Measurements from ENCODE around the gene GALNT10.

Gene GALNT10

DNA sequence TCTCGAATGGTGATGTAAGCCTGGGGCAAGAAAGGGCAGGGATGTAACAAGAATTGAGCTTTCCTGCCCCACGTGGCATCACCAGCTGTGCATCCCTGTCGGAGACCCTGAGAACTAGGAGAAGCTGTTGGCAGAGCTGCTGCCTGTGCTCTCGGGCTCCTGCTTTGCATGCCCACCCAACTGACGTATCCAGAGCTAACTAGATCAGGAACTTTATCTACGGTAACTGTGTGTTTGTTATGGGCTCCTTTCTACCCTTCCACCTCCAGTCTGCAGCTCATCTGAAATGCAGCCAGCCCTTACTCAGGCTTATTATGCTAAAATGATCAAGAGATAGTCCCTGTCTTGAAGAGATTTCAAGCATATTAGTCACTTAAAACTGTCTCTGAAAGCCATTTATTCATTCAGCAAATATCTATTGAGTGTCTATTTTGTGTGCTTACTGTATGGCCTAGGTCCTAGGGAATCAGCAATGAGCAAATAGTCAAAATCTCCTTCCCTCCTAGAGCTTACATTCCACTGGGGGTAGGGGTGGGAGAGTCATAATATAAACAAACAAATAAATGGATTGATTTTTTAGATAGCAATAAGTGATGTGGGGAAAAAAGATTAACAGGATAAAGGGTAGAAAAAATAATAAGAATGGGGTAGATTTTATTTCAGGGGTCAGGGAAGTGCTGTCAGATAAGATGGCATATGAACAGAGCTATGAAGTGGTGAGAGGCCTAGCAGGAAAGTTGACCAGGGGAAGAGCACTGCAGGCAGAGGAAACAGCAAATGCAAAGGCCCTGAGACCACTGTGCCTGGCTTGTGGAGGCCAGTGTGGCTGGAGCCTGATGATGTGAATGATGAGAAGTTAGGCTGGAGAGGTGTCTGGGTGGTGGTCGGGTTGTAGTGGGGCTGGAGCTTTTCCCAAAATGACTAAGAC, 118.2 kb downstream of the GALNT10 start:
- peak overlapping the region in 1 of 2 donors; percentile 16 for H3K4me3 ChIP-seq (replicated peaks in 1 of 2; ENCODE audit: low read depth in 2 of 2, low read length in 2 of 2)
- peak; percentile 42 to 90 for DNase-seq (ENCODE audit: low read depth in 2 of 2)
- TF ChIP-seq, protein P1, sequence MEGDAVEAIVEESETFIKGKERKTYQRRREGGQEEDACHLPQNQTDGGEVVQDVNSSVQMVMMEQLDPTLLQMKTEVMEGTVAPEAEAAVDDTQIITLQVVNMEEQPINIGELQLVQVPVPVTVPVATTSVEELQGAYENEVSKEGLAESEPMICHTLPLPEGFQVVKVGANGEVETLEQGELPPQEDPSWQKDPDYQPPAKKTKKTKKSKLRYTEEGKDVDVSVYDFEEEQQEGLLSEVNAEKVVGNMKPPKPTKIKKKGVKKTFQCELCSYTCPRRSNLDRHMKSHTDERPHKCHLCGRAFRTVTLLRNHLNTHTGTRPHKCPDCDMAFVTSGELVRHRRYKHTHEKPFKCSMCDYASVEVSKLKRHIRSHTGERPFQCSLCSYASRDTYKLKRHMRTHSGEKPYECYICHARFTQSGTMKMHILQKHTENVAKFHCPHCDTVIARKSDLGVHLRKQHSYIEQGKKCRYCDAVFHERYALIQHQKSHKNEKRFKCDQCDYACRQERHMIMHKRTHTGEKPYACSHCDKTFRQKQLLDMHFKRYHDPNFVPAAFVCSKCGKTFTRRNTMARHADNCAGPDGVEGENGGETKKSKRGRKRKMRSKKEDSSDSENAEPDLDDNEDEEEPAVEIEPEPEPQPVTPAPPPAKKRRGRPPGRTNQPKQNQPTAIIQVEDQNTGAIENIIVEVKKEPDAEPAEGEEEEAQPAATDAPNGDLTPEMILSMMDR (IDR thresholded peaks at IDR 0.05; ENCODE audit: low read depth, low read length): no peak

DNA sequence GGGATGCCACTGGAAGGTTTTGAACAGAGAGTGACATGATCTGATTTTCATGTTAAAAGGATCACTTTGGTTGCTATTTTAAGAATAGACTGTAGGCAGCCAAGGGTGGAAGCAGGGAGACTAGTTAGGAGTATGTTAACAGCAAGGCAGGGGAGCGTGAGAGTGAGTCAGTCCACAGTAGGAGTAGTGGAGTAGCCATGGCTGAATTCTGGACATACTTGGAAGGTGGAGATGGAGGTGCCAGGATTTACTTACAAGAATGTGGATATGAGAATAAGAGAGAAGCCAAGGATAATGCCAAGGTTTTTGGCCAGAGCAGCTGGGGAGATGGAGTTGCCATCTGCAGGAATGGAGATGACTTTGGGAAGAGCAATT, 118.8 kb downstream of the GALNT10 start:
- peak; percentile 41 to 68 for DNase-seq (ENCODE audit: low read depth in 2 of 2)
- TF ChIP-seq, protein P1 (IDR thresholded peaks at IDR 0.05; ENCODE audit: low read depth, low read length): no peak
- H3K4me3 ChIP-seq (replicated peaks in 1 of 2; ENCODE audit: low read depth in 2 of 2, low read length in 2 of 2): no peak overlapping the region

DNA sequence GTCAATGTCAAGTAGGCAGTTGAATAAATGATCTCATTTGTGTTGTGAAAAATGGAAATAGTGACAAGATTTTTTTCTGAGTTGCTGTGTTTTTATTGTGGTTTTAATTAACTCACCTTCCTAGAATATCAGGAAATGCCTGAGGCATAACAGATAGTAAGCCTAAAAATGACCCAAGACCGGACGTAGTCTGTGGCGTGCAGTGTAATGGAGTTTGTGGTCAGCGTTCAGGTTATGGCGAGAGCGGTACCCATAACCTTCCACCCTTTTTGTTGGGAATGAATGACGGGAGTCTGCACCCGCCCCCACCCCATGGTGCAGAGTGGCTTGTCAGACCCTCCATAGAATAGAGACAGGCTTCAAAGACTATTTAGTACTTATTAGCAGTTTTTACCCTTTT, 119.3 kb downstream of the GALNT10 start:
- no peak overlapping the region for H3K4me3 ChIP-seq (replicated peaks in 1 of 2; ENCODE audit: low read depth in 2 of 2, low read length in 2 of 2)
- DNase-seq (ENCODE audit: low read depth in 2 of 2): peak in 1 of 2 donors; percentile 70
- TF ChIP-seq, protein P1 (IDR thresholded peaks at IDR 0.05; ENCODE audit: low read depth, low read length): no peak

- no peak overlapping the region for H3K4me3 ChIP-seq (replicated peaks in 1 of 2; ENCODE audit: low read depth in 2 of 2, low read length in 2 of 2)
- peak in 1 of 2 donors; percentile 20 for DNase-seq (ENCODE audit: low read depth in 2 of 2)
- TF ChIP-seq, protein P1 (IDR thresholded peaks at IDR 0.05; ENCODE audit: low read depth, low read length): no peak
Observed at GRCh38 chr5:154311362-154311761, 120.8 kb downstream of the GALNT10 start.

GRCh38 chr5:154312000-154312399, 121.5 kb downstream of the GALNT10 start:
- no peak overlapping the region for H3K4me3 ChIP-seq (replicated peaks in 1 of 2; ENCODE audit: low read depth in 2 of 2, low read length in 2 of 2)
- TF ChIP-seq, protein P1 (IDR thresholded peaks at IDR 0.05; ENCODE audit: low read depth, low read length): no peak
- no peak for DNase-seq (ENCODE audit: low read depth in 2 of 2)

- TF ChIP-seq, protein P1 (IDR thresholded peaks at IDR 0.05; ENCODE audit: low read depth, low read length): no peak
- DNase-seq (ENCODE audit: low read depth in 2 of 2): peak; percentile 31 to 32
- no peak overlapping the region for H3K4me3 ChIP-seq (replicated peaks in 1 of 2; ENCODE audit: low read depth in 2 of 2, low read length in 2 of 2)
Observed at GRCh38 chr5:154312576-154312975, 122.0 kb downstream of the GALNT10 start.

Measured in cardiac fibroblast (primary cell).